ENCODE data around the gene CBLL1.

- no peak for TF ChIP-seq CTCF (conservative IDR thresholded peaks at IDR 0.05; ENCODE audit: low read depth in 2 of 2)
- TF ChIP-seq EZH2 (IDR thresholded peaks at IDR 0.05; ENCODE audit: low read depth, unreplicated experiment), result no peak
- no peak for TF ChIP-seq REST (IDR thresholded peaks at IDR 0.05; ENCODE audit: unreplicated experiment)
- TF ChIP-seq POLR2AphosphoS5 (IDR thresholded peaks at IDR 0.05; ENCODE audit: low read depth), result no peak
- TF ChIP-seq EZH2phosphoT487 (IDR thresholded peaks at IDR 0.05; ENCODE audit: unreplicated experiment), result no peak
- TF ChIP-seq JUNB (IDR thresholded peaks at IDR 0.05; ENCODE audit: unreplicated experiment), result no peak
Measured at GRCh38 chr7:107703219-107703618, 40.7 kb upstream of the CBLL1 start.

All from GM23338 (cell line).